Chondrocyte (in vitro differentiated cells): ENCODE data around the gene BCL2L2. TPM values are rescaled to one million over a fixed set of nuclear protein-coding genes. Genes with fewer than 3 reads are reported as not detected.

Source experiments
- DNase-seq: peaks from one replicate; pipeline ENCODE4 v3.0.0; 2021; ENCODE audit warnings: mixed read lengths, low spot score
- H3K27ac Mint-ChIP-seq: one replicate; pipeline ENCODE4 v1.8.0; 2021; ENCODE audit warnings: mild to moderate bottlenecking, moderate library complexity, mixed read lengths; ENCODE audit not compliant: unreplicated experiment
- H3K27me3 Mint-ChIP-seq: 2 replicates; pipeline ENCODE4 v1.8.0; 2021; ENCODE audit warnings: low read depth, mixed read lengths
- H3K36me3 Mint-ChIP-seq: 2 replicates; pipeline ENCODE4 v1.8.0; 2021; ENCODE audit warnings: low read depth, mixed read lengths
- H3K4me1 Mint-ChIP-seq: 2 replicates; pipeline ENCODE4 v1.8.0; 2021; ENCODE audit warnings: low read depth, mild to moderate bottlenecking, mixed read lengths
- H3K4me3 Mint-ChIP-seq: one replicate; pipeline ENCODE4 v1.8.0; 2021; ENCODE audit warnings: mild to moderate bottlenecking, moderate library complexity, mixed read lengths; ENCODE audit not compliant: unreplicated experiment
- H3K9me3 Mint-ChIP-seq: 2 replicates; pipeline ENCODE4 v1.8.0; 2021; ENCODE audit warnings: low read depth, mixed read lengths
- total RNA-seq: library from RNA; stranded (reverse); gene quantifications from 3 replicates; pipeline ENCODE4 v1.2.1, GENCODE V29; 2021
- TF ChIP-seq, protein P1 (sequence below): fragments of 200-600 bp; sonication (generic); IDR thresholded peaks from 2 replicates; pipeline ENCODE4 v1.5.0; 2021; ENCODE audit warnings: antibody characterized with exemption, mild to moderate bottlenecking, moderate library complexity

Gene BCL2L2
- total RNA-seq, 1 donor from 2014 or later = 21.8 TPM

DNA sequence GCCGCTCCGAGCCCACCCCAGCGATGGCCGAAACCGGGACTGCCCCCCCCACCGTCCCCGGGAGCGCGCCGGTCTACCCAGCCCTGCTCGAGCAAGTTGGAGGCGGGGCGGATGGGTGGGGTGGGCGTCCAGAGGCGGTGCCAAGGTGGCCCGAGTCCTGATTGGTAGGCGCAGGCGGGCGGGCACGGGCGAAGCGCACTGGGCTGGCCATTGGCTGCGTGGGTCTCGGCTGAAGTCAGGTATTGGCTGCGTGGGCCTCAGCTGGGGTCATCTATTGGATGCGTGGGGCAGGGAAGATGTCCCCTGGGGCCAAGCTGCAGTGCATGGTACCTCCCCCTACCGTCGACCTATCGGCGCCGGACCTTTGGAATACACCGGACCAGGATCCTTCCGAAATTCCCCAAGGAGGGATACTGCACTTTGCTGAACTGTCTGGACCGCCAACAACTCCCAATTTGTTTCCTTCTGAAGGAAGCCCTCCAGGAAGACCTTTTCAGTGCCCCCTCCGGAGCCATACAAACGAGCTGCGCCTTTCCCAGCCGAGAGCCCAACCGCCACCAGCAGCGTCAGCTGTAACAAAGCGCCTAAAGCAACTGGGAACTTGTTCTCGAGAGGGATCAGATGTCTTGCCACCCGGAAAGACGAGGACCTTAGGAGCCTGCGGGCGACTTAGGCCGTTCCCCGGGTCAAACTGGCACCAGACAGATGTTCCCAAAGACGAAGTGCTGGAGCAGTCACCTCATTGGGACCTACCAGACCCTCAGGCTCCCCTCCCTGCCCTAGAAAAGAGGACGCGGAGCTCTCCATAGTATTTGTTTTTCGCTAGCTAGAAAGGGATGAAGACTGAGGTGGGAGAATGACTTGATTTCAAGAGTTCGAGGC, 20.4 kb upstream of the BCL2L2 start, which contains the start of gene HOMEZ:
Gene HOMEZ, minus strand, starts transcription at position 113 of the 882 bp plus-strand sequence. CDS start 180 bp downstream, outside the sequence.
- DNase-seq = peak; percentile 99
- no peaks in the 10 kb centered on the region for H3K9me3 Mint-ChIP-seq
- TF ChIP-seq, protein P1, sequence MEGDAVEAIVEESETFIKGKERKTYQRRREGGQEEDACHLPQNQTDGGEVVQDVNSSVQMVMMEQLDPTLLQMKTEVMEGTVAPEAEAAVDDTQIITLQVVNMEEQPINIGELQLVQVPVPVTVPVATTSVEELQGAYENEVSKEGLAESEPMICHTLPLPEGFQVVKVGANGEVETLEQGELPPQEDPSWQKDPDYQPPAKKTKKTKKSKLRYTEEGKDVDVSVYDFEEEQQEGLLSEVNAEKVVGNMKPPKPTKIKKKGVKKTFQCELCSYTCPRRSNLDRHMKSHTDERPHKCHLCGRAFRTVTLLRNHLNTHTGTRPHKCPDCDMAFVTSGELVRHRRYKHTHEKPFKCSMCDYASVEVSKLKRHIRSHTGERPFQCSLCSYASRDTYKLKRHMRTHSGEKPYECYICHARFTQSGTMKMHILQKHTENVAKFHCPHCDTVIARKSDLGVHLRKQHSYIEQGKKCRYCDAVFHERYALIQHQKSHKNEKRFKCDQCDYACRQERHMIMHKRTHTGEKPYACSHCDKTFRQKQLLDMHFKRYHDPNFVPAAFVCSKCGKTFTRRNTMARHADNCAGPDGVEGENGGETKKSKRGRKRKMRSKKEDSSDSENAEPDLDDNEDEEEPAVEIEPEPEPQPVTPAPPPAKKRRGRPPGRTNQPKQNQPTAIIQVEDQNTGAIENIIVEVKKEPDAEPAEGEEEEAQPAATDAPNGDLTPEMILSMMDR = peak; percentile 55
- peak within 1 kb of the TSS; percentile 91 for H3K4me3 Mint-ChIP-seq
- no peaks in the 10 kb centered on the region for H3K36me3 Mint-ChIP-seq
- H3K4me1 Mint-ChIP-seq = peaks cover 23% of the 10 kb centered on the region
- H3K27me3 Mint-ChIP-seq = peaks cover 2% of the 10 kb centered on the region
- peak within 1 kb of the TSS; percentile 98 for H3K27ac Mint-ChIP-seq

DNA sequence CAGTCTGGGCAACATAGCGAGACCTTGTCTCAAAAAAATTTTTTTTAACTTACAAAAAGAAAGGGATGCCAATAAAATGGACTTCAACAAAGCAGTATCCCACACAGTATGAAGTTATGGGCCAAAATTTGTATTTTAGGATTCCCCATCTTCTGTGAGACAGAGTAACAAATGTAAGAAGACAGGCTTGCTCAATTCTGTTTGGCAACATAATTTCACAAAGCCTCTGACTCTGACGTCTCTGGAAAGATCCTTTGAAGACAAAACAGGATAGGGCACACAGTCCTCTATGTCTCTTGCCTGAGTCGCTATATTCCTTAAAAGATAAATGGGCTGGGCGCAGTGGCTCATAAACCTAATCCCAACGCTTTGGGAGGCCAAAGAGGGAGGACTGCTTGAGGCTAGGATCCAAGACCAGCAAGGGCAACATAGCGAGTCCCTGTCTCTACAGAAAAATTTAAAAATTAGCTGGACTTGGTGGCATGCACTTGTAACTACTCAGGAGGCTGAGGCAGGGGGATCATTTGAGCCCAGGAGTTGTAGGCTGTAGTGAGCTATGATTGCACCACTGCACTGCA, 19.6 kb upstream of the BCL2L2 start:
- Mint-ChIP-seq H3K27me3 (peaks cover 2% of the 10 kb centered on the region), H3K4me1 (peaks cover 23% of the 10 kb centered on the region), H3K9me3 (no peaks in the 10 kb centered on the region), H3K4me3 (peak overlapping the region; percentile 91), H3K36me3 (no peaks in the 10 kb centered on the region), H3K27ac (peak overlapping the region; percentile 98)
- TF ChIP-seq, protein P1 = no peak
- DNase-seq = no peak

- TF ChIP-seq, protein P1 = peak; percentile 93
- Mint-ChIP-seq H3K27ac (no peak overlapping the region), H3K4me1 (peaks cover 19% of the 10 kb centered on the region), H3K36me3 (peaks cover 1% of the 10 kb centered on the region), H3K9me3 (no peaks in the 10 kb centered on the region), H3K4me3 (no peak overlapping the region), H3K27me3 (peaks cover 13% of the 10 kb centered on the region)
- no peak for DNase-seq
Observed at GRCh38 chr14:23294734-23295561, 11.7 kb upstream of the BCL2L2 start.

- Mint-ChIP-seq H3K36me3 (peaks cover 1% of the 10 kb centered on the region), H3K27me3 (peaks cover 10% of the 10 kb centered on the region), H3K9me3 (no peaks in the 10 kb centered on the region), H3K27ac (no peak overlapping the region), H3K4me1 (peaks cover 26% of the 10 kb centered on the region), H3K4me3 (no peak overlapping the region)
- no peak for DNase-seq
- TF ChIP-seq, protein P1 = no peak
Observed at GRCh38 chr14:23296012-23296777, 10.4 kb upstream of the BCL2L2 start.
